ENCODE results near the gene FCGR3A.
"Not testable (repeated sequence)": the region's sequence is repeated elsewhere in the genome, so short reads cannot be mapped to it uniquely, and the experiment has no call there.

FCGR3A gene

DNA sequence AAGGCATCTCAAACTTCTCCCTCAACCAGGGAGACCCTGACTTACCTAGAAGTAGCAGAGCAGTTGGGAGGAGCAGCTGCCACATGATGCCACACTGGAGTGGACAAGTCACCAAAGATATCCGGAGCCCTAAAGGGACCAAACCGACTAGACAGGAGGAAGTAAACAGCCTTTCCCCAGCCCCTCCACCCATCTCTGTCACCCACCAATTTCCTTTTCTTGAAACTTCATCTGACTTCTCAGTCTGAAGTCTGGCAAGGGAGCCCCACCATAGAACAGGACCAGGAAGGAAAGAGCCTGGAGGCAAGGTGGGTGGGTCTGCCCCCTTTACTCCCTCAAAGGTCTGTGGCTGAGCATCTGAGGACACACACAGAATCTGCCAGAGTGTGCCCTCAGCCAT is at the start of gene FCGR3A:
Gene FCGR3A, minus strand, starts transcription at position 167 of the 400 bp plus-strand sequence. Its CDS starts 82 bp downstream, at position 85.
- no peak for DNase-seq

- DNase-seq = not testable (repeated sequence)
These were observed 47.5 kb upstream of the FCGR3A start for GRCh38 chr1:161597077-161597476.

DNA sequence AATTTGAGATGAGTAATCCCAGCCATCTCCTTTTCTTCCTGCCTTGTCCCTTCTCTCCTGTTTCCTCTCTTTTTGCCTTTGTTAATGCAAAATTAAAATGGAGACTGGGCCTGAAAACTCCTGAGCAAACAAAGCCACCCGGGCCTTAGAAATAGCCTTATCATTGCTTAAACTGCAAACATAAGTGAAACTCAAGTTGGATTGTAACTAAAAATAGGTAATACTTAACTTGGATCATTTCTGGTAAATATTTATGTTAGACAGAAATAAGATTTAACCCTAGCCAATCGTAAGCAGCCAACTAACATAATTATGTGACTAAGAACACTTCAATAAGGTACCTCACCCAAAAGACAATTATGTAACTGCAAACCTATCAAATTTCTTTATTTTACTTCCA is 46.0 kb upstream of the FCGR3A start:
- DNase-seq = not testable (repeated sequence)

- not testable (repeated sequence) for DNase-seq
These were observed 45.6 kb upstream of the FCGR3A start for GRCh38 chr1:161595173-161595572.

DNA sequence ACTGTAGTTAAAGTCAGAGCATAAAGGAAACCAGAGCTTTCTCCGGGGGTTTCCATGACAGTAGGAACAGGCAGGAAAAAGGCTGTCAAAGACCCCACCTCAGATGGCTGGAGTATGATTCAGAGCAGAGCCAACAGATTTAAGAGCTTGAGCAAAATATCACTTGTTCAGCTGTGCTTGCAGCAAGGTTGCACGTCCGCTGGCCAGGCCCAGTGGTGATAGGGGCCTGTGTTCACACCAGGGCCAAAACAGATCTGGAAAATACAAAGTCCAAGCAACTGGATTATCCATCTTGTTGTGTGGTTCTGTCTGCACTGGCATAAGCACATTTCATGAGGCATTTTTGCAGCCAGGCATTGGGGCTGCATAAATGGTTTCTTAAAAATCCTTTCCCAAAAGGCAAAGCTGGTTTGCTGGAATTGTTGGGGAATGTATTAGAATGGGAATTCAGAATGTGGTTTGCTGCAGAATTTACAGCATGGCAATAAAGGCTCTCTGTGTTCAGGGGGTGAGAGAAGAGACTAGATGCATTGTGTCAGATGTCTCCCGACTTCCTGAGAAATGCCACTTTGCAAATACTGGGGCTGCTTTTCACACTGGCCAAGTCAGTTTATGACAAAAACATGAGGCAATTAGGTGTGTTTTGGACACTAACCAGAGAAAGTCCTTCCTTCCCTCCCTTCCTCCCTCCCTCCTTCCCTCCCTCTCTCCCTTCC is 44.8 kb upstream of the FCGR3A start:
- not testable (repeated sequence) for DNase-seq

DNA sequence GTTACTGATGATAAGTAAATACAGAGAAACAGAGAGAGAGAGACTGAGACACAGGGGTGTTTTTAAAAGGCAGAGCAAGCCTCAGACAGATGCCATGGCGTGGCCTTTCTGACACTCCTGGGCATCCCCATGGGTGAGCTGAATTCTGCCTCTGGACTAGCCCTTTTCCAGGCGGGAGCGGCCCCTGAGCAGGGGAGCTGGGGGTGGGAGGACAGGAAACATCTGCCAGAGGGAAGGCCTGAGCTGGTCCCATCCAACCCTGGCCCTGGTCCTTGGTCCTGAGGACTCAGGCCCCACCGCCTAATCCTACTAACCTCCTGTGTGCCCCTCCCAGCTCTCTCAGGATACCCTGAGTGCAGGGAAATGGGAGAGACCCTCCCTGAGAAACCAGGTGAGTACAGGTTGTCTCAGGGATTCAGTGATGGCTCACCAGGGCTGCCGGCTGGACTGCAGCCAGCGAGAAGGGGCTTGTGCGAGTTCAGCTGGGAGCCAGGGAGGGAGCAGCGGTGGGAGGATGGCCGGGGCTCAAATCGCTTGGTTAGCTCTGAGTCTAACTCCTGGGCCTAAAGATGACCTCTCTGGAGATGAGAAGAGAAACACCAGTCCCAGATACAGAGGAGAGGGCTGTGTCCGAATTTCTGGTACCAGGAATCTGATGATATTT is 43.6 kb upstream of the FCGR3A start:
- DNase-seq = not testable (repeated sequence)

DNA sequence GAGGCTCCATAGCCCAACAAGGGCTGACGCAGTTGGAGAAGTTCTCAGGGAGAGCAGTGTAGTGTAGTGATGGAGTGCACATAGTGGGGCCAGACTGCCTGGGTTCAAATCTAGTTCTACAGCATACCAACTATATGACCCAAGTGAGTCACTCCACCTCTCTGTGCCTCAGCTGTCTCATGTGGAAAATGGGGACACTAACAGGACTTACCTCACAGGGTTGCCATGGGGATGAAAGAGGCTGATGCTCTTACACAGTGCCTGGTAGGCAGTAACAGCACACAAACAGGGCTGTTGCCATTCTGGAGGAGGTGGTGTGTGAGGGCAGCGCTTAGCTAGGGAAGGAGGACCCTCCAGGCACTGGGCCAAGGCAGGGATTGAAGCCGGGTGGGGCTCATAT is 43.0 kb upstream of the FCGR3A start:
- not testable (repeated sequence) for DNase-seq

DNA sequence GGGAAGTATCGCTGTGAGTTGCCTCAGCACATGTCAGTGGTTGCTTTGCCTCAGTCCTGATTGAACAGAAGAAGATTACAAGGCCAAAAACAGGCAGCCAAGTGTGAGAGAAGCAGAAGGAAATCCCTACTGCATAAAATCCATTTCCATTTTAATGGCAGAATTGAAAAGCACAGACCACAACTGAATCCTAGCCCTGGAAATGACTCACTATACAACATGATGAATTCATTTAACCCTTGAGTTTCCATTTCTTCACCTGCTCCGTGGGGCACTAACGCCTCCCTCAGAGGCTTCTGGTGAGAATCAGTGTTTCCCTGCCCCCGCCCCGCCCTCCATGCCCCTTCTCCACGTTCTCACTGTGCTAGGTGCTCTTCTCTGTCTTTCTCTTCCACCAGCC is 40.3 kb upstream of the FCGR3A start:
- DNase-seq = not testable (repeated sequence)

DNA sequence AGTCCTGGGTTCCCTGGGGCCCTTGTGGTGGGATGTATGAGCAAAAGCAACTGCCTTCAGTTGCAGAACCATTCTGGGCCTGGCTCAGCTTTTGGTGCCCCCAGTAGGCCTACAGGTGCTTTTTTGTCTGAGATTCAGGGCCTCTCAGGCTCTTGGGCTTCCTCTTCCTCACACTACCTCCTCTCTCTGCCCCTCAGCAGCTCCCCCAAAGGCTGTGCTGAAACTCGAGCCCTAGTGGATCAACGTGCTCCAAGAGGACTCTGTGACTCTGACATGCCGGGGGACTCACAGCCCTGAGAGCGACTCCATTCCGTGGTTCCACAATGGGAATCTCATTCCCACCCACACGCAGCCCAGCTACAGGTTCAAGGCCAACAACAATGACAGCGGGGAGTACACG is 39.7 kb upstream of the FCGR3A start:
- DNase-seq = not testable (repeated sequence)

GRCh38 chr1:161588596-161588995 is 39.0 kb upstream of the FCGR3A start:
- not testable (repeated sequence) for DNase-seq

GRCh38 chr1:161582882-161583281 is 33.3 kb upstream of the FCGR3A start:
- DNase-seq = not testable (repeated sequence)

DNA sequence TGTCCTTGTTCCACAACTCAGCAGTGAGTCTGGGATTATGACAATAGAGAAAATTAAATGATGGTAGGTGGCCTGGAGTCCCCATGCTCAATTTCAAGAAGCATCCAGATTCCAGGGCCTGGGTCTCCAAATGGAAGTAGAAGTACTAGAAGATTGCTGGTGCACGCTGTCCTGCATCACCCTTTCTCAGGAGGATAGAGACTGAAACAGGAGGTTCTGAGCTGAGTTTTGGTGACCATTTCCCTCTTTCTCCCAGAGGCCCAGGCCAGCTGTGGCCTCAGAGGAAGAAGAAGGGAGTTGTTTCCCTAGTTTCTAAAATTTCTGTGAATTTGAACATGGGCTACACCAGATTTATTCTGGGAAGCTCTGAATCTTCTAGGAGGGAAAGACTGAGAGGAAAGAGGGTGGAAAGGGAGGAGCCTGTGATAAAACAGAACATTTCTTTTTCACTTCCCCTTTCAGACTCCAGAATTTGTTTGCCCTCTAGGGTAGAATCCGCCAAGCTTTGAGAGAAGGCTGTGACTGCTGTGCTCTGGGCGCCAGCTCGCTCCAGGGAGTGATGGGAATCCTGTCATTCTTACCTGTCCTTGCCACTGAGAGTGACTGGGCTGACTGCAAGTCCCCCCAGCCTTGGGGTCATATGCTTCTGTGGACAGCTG is 31.4 kb upstream of the FCGR3A start:
- not testable (repeated sequence) for DNase-seq

- DNase-seq = not testable (repeated sequence)
These were observed 30.4 kb upstream of the FCGR3A start for GRCh38 chr1:161579856-161580507.

- not testable (repeated sequence) for DNase-seq
These were observed 27.1 kb upstream of the FCGR3A start for GRCh38 chr1:161576676-161577075.

DNA sequence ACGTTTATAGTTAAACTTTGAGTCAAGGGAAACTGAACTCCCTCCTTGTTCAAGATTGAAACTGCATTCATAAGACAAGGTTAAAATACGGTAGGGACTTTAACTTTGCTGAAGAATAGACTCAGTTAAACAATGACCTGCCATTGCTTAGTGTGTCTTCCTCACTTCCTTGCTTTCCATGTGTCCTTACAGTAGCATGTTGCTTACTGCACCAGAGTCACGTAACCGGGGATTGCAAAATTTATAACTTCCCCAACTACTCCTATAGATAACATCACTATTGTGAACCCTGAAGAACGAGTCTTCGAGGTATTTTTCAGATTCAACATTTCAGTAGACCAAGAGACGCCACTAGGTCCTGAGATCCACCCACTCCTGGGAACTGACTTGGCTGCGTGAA is 22.1 kb upstream of the FCGR3A start:
- DNase-seq = not testable (repeated sequence)

DNA sequence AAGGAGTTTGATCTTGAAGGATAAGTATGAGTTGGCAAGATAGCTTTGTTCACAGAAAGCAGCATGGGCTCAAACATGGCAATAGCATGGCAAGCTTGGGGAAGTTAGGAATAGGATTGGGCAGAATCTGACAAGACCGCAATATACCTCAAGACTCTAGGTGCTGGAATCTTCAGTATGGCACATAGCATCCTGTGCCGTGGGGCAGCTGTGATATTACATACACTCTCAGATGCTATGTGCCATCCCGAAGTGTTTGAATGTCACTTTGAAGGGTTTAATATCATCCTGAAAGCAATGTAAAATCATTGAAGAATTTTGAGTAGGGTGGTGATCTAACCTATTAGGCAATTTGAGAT is 17.0 kb upstream of the FCGR3A start:
- DNase-seq = not testable (repeated sequence)

GRCh38 chr1:161563522-161563921 is 13.9 kb upstream of the FCGR3A start:
- not testable (repeated sequence) for DNase-seq

DNA sequence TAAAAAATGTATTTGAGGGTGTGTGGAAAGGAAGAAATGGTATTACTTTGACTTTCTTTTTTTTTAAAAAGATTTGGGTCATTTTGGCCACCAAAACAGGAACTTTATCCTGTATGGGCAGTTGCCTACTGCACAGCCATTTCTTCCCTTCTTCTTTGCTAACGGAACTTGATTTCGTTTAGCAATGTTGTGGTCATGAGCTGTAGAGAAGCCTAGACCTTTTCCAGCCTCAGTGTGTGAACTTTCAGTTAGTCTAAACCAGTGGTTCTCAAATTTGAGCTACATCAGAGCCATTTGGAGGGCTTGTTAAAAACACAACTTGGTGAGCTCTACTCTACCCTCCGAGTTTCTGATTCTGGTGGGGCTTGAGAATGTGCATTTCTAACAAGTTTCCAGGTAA is 12.8 kb upstream of the FCGR3A start:
- not testable (repeated sequence) for DNase-seq

DNA sequence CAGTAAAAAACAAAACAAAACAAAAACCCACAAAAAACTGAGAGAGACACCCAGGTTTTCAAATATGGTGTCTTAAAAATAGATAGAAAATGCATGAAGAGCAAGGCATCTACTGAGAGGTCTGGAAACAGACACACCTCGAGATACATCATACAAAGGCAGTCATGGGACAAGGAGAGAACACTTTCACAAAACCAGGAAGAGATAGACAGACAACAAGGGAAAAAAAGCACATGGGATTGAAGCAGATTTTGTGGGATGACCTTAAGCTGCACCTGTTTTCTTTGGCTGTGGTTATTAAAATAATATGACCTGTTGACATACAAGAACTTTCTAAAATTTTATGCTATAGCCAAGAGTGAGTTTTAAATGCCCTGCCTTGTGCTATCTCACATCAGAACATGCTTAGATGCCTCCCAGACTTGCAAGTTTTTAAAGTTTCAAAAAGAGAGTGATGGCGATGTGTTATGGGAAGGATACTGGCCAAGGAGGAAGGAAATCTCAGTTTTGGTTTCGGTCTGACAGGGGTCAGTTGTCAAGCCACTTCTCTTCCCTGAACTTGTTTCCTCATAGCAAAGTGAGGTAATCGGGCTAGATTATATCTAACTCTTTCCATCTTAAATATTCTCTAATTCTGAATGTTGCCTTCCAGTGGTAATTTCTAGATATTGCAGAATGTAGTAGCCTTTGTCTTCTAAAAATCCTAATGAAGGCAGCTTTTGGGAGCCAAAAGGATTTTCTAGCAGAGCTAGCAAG is 11.5 kb upstream of the FCGR3A start:
- not testable (repeated sequence) for DNase-seq

GRCh38 chr1:161557506-161558450 is 8.2 kb upstream of the FCGR3A start:
- not testable (repeated sequence) for DNase-seq

DNA sequence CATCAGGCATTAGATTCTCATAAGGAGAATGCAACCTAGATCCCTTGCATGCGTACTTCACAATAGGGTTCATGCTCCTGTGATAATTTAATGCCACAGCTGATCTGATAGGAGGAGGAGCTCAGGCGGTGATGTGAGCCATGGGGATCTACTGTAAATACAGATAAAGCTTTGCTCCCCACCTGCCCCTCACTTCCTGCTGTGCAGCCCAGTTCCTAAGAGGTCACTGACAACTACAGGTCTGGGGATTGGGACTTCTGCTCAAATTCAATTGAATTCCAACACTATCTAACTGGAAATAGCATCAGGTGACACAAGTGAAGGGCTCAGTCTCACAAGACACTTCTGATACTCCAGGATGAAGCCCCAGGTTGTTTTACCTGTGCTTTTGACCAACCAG is 7.4 kb upstream of the FCGR3A start:
- DNase-seq = not testable (repeated sequence)
